H1 (cell line): Measurements from ENCODE around the gene MSS51. TPM values are rescaled to one million over a fixed set of nuclear protein-coding genes. Genes with fewer than 3 reads are reported as not detected.

ENCODE experiments used
- polyA plus RNA-seq, 7 experiments: library from polyadenylated mRNA; depleted of rRNA in 3 of 7; stranded (reverse) in 5 of 7; unstranded in 2 of 7; fragments of >200 nt in 5 of 7; fragments of 200-250 nt in 2 of 7; gene quantifications; 1 replicate in 5 of 7; 2 replicates in 1 of 7; 4 replicates in 1 of 7; pipeline versions ENCODE4 v1.2.1 to v1.2.3, GENCODE V29; 2011 to 2013; ENCODE audit warnings: missing spikeins in 2 of 7, mixed read lengths in 2 of 7
- total RNA-seq: library from RNA; stranded (reverse); fragmentation: NEBNext Ultra II Directional; extraction: Animal tissue kit (Norgen Biotek cat#: 25700); gene quantifications from 2 replicates; pipeline ENCODE4 v1.2.1, GENCODE V29; 2021

MSS51 gene
- total and polyA plus RNA-seq, 2 of the 8 experiments (the other 6 are each of a cell fraction or from before 2014, with no cell fraction given) = 1.5 to 1.7 TPM

Other genes with a start within 250 kb of the MSS51 start
- gene DNAJC9, start 186.3 kb downstream of the MSS51 start, total RNA-seq = 29.2 and 32.2 TPM in 2 replicates
- 22.9 and 26.0 TPM in 2 replicates for gene DNAJC9, start 186.3 kb downstream of the MSS51 start, polyA plus RNA-seq (2011; rRNA removed)
- gene MRPS16, start 180.9 kb downstream of the MSS51 start, total RNA-seq = 125 TPM in 2 replicates
- gene MRPS16, start 180.9 kb downstream of the MSS51 start, polyA plus RNA-seq (2011; rRNA removed) = 203 and 213 TPM in 2 replicates
- 0.27 and 0.30 TPM in 2 replicates for gene CFAP70, start 74.7 kb downstream of the MSS51 start, total RNA-seq
- 0.09 and 0.21 TPM in 2 replicates for gene CFAP70, start 74.7 kb downstream of the MSS51 start, polyA plus RNA-seq (2011; rRNA removed)
- gene ANXA7, start 19.5 kb downstream of the MSS51 start, total RNA-seq = 59.9 and 63.6 TPM in 2 replicates
- 37.1 and 39.8 TPM in 2 replicates for gene ANXA7, start 19.5 kb downstream of the MSS51 start, polyA plus RNA-seq (2011; rRNA removed)
- 32.3 and 36.3 TPM in 2 replicates for gene PPP3CB, start 62.5 kb upstream of the MSS51 start, total RNA-seq
- 8.2 and 10.5 TPM in 2 replicates for gene PPP3CB, start 62.5 kb upstream of the MSS51 start, polyA plus RNA-seq (2011; rRNA removed)
- 56.6 and 65.6 TPM in 2 replicates for gene USP54, start 157.8 kb upstream of the MSS51 start, total RNA-seq
- gene USP54, start 157.8 kb upstream of the MSS51 start, polyA plus RNA-seq (2011; rRNA removed) = 31.0 and 46.2 TPM in 2 replicates
- 2.6 and 2.7 TPM in 2 replicates for gene MYOZ1, start 207.9 kb upstream of the MSS51 start, total RNA-seq
- gene MYOZ1, start 207.9 kb upstream of the MSS51 start, polyA plus RNA-seq (2011; rRNA removed) = 3.0 and 3.3 TPM in 2 replicates
- 0.11 and 0.19 TPM in 2 replicates for gene SYNPO2L, start 222.5 kb upstream of the MSS51 start, total RNA-seq
- gene SYNPO2L, start 222.5 kb upstream of the MSS51 start, polyA plus RNA-seq (2011; rRNA removed) = 0.05 and 0.06 TPM in 2 replicates